Measurements from ENCODE around the gene KIF12. TPM values are rescaled to one million over a fixed set of nuclear protein-coding genes. Genes with fewer than 3 reads are reported as not detected.

The KIF12 gene
- total and polyA plus RNA-seq, 2 of the 13 experiments (the other 11 are each of a cell fraction or from before 2014, with no cell fraction given): 1.8 to 12.5 TPM

DNA sequence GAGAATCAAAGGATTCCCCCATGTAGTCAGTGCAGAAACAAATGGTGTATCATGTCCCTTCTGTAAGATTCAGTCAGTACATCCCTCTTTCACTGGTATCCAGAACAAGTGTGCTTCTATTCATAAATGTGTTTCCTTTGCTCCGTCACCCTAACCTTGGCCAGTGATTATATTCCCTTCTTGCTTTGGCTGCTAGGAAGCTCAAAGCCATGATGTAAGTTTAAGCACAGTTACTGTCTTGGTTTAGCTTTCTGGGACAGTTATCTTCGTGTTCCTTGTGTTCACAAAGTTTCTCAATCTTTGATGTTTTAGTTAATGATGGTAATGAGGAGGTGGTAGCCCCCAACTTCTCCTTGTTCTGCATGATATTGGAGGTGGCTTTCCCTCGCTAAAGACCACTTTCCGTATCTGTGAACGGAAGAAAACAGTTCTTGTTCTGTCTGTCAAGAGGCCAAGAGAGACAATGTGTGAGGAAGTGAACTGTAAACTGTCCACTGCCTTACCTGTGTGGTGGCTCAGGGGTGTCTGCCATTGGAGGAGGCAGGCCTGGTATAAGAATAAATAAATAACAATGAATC is 18.8 kb downstream of the KIF12 start (continued):
- TF ChIP-seq, protein P1, sequence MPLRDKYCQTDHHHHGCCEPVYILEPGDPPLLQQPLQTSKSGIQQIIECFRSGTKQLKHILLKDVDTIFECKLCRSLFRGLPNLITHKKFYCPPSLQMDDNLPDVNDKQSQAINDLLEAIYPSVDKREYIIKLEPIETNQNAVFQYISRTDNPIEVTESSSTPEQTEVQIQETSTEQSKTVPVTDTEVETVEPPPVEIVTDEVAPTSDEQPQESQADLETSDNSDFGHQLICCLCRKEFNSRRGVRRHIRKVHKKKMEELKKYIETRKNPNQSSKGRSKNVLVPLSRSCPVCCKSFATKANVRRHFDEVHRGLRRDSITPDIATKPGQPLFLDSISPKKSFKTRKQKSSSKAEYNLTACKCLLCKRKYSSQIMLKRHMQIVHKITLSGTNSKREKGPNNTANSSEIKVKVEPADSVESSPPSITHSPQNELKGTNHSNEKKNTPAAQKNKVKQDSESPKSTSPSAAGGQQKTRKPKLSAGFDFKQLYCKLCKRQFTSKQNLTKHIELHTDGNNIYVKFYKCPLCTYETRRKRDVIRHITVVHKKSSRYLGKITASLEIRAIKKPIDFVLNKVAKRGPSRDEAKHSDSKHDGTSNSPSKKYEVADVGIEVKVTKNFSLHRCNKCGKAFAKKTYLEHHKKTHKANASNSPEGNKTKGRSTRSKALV (CRISPR knock-in tag; IDR thresholded peaks at IDR 0.05): no peak
- no peak for TF ChIP-seq SKI (IDR thresholded peaks at IDR 0.05; ENCODE audit: partially characterized antibody)
- TF ChIP-seq POLR2A (IDR thresholded peaks at IDR 0.05; ENCODE audit: insufficient read depth in 1 of 2, low read depth in 2 of 2, low read length in 2 of 2): no peak
- no peak for TF ChIP-seq ZNF235 (CRISPR knock-in tag; IDR thresholded peaks at IDR 0.05; ENCODE audit: borderline replicate concordance)
- 0 out of 2 replicates have a peak, but pooled peaks have one; percentile 18 for TF ChIP-seq ZNF264 (CRISPR knock-in tag; IDR thresholded peaks at IDR 0.05)
- TF ChIP-seq, protein P2, sequence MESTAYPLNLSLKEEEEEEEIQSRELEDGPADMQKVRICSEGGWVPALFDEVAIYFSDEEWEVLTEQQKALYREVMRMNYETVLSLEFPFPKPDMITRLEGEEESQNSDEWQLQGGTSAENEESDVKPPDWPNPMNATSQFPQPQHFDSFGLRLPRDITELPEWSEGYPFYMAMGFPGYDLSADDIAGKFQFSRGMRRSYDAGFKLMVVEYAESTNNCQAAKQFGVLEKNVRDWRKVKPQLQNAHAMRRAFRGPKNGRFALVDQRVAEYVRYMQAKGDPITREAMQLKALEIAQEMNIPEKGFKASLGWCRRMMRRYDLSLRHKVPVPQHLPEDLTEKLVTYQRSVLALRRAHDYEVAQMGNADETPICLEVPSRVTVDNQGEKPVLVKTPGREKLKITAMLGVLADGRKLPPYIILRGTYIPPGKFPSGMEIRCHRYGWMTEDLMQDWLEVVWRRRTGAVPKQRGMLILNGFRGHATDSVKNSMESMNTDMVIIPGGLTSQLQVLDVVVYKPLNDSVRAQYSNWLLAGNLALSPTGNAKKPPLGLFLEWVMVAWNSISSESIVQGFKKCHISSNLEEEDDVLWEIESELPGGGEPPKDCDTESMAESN (CRISPR knock-in tag; conservative IDR thresholded peaks at IDR 0.05): no peak
- TF ChIP-seq, protein P3, sequence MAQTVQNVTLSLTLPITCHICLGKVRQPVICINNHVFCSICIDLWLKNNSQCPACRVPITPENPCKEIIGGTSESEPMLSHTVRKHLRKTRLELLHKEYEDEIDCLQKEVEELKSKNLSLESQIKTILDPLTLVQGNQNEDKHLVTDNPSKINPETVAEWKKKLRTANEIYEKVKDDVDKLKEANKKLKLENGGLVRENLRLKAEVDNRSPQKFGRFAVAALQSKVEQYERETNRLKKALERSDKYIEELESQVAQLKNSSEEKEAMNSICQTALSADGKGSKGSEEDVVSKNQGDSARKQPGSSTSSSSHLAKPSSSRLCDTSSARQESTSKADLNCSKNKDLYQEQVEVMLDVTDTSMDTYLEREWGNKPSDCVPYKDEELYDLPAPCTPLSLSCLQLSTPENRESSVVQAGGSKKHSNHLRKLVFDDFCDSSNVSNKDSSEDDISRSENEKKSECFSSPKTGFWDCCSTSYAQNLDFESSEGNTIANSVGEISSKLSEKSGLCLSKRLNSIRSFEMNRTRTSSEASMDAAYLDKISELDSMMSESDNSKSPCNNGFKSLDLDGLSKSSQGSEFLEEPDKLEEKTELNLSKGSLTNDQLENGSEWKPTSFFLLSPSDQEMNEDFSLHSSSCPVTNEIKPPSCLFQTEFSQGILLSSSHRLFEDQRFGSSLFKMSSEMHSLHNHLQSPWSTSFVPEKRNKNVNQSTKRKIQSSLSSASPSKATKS (CRISPR knock-in tag; IDR thresholded peaks at IDR 0.05): 0 out of 2 replicates have a peak, but pooled peaks have one; percentile 53
- TF ChIP-seq, protein P4, sequence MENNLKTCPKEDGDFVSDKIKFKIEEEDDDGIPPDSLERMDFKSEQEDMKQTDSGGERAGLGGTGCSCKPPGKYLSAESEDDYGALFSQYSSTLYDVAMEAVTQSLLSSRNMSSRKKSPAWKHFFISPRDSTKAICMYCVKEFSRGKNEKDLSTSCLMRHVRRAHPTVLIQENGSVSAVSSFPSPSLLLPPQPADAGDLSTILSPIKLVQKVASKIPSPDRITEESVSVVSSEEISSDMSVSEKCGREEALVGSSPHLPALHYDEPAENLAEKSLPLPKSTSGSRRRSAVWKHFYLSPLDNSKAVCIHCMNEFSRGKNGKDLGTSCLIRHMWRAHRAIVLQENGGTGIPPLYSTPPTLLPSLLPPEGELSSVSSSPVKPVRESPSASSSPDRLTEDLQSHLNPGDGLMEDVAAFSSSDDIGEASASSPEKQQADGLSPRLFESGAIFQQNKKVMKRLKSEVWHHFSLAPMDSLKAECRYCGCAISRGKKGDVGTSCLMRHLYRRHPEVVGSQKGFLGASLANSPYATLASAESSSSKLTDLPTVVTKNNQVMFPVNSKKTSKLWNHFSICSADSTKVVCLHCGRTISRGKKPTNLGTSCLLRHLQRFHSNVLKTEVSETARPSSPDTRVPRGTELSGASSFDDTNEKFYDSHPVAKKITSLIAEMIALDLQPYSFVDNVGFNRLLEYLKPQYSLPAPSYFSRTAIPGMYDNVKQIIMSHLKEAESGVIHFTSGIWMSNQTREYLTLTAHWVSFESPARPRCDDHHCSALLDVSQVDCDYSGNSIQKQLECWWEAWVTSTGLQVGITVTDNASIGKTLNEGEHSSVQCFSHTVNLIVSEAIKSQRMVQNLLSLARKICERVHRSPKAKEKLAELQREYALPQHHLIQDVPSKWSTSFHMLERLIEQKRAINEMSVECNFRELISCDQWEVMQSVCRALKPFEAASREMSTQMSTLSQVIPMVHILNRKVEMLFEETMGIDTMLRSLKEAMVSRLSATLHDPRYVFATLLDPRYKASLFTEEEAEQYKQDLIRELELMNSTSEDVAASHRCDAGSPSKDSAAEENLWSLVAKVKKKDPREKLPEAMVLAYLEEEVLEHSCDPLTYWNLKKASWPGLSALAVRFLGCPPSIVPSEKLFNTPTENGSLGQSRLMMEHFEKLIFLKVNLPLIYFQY (CRISPR knock-in tag; IDR thresholded peaks at IDR 0.05; ENCODE audit: borderline replicate concordance): no peak
- TF ChIP-seq CHD4 (IDR thresholded peaks at IDR 0.05; ENCODE audit: borderline replicate concordance, low read length): peak; percentile 92; the same call in 1 of the 2 replicates
- no peak for TF ChIP-seq NCOA2 (CRISPR knock-in tag; IDR thresholded peaks at IDR 0.05)
- TF ChIP-seq, protein P5, sequence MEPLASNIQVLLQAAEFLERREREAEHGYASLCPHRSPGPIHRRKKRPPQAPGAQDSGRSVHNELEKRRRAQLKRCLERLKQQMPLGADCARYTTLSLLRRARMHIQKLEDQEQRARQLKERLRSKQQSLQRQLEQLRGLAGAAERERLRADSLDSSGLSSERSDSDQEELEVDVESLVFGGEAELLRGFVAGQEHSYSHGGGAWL (CRISPR knock-in tag; IDR thresholded peaks at IDR 0.05): no peak
- TF ChIP-seq, protein P6, sequence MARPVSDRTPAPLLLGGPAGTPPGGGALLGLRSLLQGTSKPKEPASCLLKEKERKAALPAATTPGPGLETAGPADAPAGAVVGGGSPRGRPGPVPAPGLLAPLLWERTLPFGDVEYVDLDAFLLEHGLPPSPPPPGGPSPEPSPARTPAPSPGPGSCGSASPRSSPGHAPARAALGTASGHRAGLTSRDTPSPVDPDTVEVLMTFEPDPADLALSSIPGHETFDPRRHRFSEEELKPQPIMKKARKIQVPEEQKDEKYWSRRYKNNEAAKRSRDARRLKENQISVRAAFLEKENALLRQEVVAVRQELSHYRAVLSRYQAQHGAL (CRISPR knock-in tag; IDR thresholded peaks at IDR 0.05; ENCODE audit: not compliant biosample characterization): no peak
- TF ChIP-seq ZNF878 (CRISPR knock-in tag; IDR thresholded peaks at IDR 0.05): no peak
- no peak for TF ChIP-seq SOX13 (IDR thresholded peaks at IDR 0.05)
- TF ChIP-seq SOX13 (CRISPR knock-in tag; conservative IDR thresholded peaks at IDR 0.05 in 1 of 2, IDR thresholded peaks at IDR 0.05 in 1 of 2): no peak
- no peak; the same call in 1 of the 2 replicates for TF ChIP-seq ZMYM3 (CRISPR knock-in tag; IDR thresholded peaks at IDR 0.05)
- TF ChIP-seq ZNF776 (CRISPR knock-in tag; IDR thresholded peaks at IDR 0.05): no peak
- no peak for TF ChIP-seq MBD4 (IDR thresholded peaks at IDR 0.05; ENCODE audit: borderline replicate concordance, low read length)
- TF ChIP-seq PAF1 (CRISPR knock-in tag; IDR thresholded peaks at IDR 0.05): peak; percentile 23; the same call in 1 of the 2 replicates
